ENCODE data around the gene PREB.
"Not testable (repeated sequence)": the region's sequence is repeated elsewhere in the genome, so short reads cannot be mapped to it uniquely, and the experiment has no call there.

GRCh38 chr2:27119330-27119670 lies 15.1 kb downstream of the PREB start:
- TF ChIP-seq, protein P1, sequence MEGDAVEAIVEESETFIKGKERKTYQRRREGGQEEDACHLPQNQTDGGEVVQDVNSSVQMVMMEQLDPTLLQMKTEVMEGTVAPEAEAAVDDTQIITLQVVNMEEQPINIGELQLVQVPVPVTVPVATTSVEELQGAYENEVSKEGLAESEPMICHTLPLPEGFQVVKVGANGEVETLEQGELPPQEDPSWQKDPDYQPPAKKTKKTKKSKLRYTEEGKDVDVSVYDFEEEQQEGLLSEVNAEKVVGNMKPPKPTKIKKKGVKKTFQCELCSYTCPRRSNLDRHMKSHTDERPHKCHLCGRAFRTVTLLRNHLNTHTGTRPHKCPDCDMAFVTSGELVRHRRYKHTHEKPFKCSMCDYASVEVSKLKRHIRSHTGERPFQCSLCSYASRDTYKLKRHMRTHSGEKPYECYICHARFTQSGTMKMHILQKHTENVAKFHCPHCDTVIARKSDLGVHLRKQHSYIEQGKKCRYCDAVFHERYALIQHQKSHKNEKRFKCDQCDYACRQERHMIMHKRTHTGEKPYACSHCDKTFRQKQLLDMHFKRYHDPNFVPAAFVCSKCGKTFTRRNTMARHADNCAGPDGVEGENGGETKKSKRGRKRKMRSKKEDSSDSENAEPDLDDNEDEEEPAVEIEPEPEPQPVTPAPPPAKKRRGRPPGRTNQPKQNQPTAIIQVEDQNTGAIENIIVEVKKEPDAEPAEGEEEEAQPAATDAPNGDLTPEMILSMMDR (conservative IDR thresholded peaks at IDR 0.05; ENCODE audit: low read length) = not testable (repeated sequence)
- TF ChIP-seq EZH2phosphoT487 (IDR thresholded peaks at IDR 0.05; ENCODE audit: borderline replicate concordance) = not testable (repeated sequence)
